PC-9 (cell line): Measurements from ENCODE around the gene COPB1.

Experiments used
- CTCF ChIP-seq: fragments of 200-600 bp; sonication (generic); conservative IDR thresholded peaks from 2 replicates; pipeline ENCODE4 v1.6.1; 2017; ENCODE audit warnings: mixed run types, antibody characterized with exemption, mild to moderate bottlenecking, moderate library complexity
- EZH2 ChIP-seq: fragments of 200-600 bp; sonication (generic); IDR thresholded peaks from 2 replicates; pipeline ENCODE4 v1.8.0; 2017; ENCODE audit warnings: antibody characterized with exemption, low read depth

GRCh38 chr11:14408612-14409011 is 91.0 kb downstream of the COPB1 start:
- TF ChIP-seq CTCF (no peak), EZH2 (no peak)
